Astrocyte of the spinal cord (primary cell): ENCODE results near the gene TAL2.

Experiments used
- DNase-seq: peaks from one replicate; pipeline ENCODE4 v3.0.0; 2011; ENCODE audit warnings: low read depth, low spot score
- H3K4me3 ChIP-seq: 2 replicates; pipeline ENCODE4 v1.5.1; 2011; ENCODE audit warnings: low read depth, mild to moderate bottlenecking, low read length, moderate library complexity
- CTCF ChIP-seq: IDR thresholded peaks from 2 replicates; pipeline ENCODE4 v1.5.1; 2012; ENCODE audit warnings: low read depth, mild to moderate bottlenecking, low read length, inconsistent platforms
- in situ Hi-C: cut with HindIII; loops from 2 replicates; pipeline ENCODE4 v1.10.0; 2017; ENCODE audit warnings: low sequenced_read_pairs

The TAL2 gene

DNA sequence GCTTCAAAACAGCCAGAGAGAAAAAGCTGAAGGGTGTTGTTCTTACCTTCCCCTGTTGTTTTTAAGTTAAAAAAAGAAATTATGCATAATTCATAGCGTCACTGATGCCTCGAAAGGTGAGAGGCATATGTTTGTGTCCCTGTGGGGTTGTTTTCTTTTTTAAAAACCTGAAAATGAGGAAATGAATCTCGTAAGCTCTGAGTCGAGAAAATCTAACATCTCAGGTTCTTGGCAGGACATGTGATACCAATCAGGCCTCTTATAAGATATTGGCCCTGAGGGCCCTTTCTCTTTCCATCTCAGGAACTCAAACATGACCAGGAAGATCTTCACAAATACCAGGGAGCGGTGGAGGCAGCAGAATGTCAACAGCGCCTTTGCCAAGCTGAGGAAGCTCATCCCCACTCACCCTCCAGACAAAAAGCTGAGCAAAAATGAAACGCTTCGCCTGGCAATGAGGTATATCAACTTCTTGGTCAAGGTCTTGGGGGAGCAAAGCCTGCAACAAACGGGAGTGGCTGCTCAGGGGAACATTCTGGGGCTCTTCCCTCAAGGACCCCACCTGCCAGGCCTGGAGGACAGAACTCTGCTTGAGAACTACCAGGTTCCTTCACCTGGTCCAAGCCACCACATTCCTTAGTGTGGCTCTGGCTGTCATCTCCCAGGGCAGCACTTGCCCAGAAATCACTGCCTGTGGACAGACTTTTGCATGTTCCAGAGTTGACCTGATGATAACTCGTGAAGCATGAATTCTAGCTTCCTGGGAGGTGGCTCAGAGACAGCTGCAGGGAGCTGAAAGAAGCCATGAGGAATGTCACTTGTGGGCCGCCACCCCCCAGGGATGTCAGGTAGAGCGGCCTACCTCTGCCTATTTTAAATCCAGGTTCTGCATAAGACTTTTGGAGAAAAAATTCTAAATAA, at the start of gene TAL2:
TSS of gene TAL2 (plus strand) at position 274 of the 921 bp plus-strand sequence. CDS start at position 314, 40 bp downstream.
- DNase-seq, result no peak

GRCh38 chr9:105621001-105621400, 41.3 kb upstream of the TAL2 start:
- DNase-seq, result no peak
- in situ Hi-C loops, result no loop called here
- H3K4me3 ChIP-seq, result no peak overlapping the region
- no peak for TF ChIP-seq CTCF

More for the DNA sequence above, at the start of gene TAL2:
- no peak for TF ChIP-seq CTCF
- H3K4me3 ChIP-seq, result no peak within 1 kb of the TSS
- in situ Hi-C loops, result no loop called here

GRCh38 chr9:105625088-105625487, 37.2 kb upstream of the TAL2 start:
- DNase-seq, result no peak
- TF ChIP-seq CTCF, result no peak
- no peak overlapping the region for H3K4me3 ChIP-seq
- in situ Hi-C loops, result no loop called here

DNA sequence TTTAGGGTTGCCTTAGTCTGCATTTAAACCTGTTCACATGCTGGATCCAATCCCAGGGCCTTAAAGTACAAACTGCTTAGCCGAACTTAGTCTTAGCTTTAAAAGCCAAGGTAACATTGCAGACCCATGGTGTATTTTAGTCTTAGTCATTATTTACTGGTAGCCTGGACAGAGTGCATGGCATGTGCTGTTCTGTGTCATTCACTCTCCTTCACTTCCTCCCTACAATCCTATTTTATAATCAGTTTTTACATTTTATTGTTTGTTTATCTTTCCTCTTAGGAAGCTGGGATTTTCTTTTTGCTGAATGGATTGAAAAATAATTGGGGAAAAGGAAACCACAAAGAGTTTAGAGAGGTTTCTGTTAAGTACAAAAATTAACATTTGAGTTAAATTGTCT, 29.4 kb upstream of the TAL2 start:
- no peak for TF ChIP-seq CTCF
- H3K4me3 ChIP-seq, result no peak overlapping the region
- in situ Hi-C loops, result no loop called here
- DNase-seq, result no peak

DNA sequence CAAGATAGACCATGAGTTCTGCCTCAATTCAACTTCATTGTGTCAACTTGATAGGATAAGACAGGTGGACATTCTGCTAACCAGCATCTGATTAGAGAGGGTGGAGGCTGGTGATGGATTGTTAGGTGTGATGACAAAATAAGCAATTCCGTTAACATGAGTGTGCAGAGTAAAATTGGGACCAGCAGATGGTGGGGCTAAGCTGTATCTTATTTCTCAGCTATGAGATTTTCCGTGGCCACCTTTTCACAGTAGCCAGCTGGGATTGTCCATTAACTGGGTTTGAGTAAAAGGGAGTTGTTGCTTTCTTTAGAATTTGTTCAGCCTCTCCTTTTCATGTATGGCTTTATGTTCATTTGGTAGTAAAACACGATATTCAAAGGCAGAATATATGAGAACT, 28.8 kb upstream of the TAL2 start:
- H3K4me3 ChIP-seq, result no peak overlapping the region
- in situ Hi-C loops, result no loop called here
- DNase-seq, result no peak
- TF ChIP-seq CTCF, result no peak

- DNase-seq, result no peak
- H3K4me3 ChIP-seq, result no peak overlapping the region
- in situ Hi-C loops, result no loop called here
- TF ChIP-seq CTCF, result no peak
Observed at GRCh38 chr9:105636331-105636730, 25.9 kb upstream of the TAL2 start.
